ENCODE results near the gene SUN1.

SUN1 gene

DNA sequence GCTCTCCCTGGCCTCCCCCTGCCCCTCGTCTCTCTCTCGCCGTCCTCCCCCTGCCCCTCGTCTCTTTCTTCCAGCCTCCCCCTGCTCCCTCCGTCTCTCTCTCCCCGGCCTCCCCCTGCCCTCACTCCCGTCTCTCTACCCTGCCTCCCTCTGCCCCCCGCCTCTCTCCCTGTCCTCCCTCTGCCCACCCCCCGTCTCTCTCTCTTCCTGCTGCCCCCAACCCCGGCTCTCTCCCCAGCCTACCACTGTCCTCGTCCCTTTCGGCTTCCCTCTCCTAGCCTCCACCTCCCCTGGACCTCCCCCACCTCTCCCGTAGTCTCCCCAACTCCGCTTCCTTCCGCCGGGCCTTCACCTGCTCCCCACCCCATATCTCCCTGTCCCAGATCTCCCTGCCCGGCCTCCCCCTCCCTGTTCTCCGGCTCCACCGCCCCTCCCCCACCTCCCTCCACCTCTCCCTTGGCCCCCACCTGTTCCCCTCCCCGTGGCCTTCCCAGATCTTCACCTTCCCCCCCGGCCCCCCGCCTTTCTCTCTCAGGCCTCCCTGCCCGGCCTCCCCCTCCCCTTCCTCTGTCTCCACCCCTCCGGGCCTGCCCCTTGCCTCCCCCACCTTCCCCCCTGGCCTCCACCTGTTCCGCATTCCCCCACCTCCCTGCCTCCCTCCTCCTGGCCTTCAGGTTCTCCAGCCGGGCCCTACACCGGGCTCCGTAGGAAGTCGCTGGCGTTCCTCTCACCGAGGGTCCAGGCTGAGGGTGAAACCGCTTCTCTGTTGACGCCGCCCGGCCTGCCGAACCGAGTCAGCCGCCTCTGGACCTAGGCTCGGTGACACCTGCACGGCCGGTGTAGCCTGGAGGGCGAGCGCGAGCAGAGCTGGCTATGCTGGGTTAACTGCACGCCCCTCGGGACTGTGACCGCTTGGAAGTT lies 45.3 kb downstream of the SUN1 start:
- no peak for TF ChIP-seq TAF1 (IDR thresholded peaks at IDR 0.05; ENCODE audit: low read depth, low read length)
- no peak for TF ChIP-seq POLR2AphosphoS5 (IDR thresholded peaks at IDR 0.05; ENCODE audit: low read depth, low read length)
- no peak for TF ChIP-seq POU2F2 (IDR thresholded peaks at IDR 0.05; ENCODE audit: low read depth, low read length)
- no peak for FAIRE-seq
- no peak for DNase-seq (ENCODE audit: insufficient read length, low spot score)

DNA sequence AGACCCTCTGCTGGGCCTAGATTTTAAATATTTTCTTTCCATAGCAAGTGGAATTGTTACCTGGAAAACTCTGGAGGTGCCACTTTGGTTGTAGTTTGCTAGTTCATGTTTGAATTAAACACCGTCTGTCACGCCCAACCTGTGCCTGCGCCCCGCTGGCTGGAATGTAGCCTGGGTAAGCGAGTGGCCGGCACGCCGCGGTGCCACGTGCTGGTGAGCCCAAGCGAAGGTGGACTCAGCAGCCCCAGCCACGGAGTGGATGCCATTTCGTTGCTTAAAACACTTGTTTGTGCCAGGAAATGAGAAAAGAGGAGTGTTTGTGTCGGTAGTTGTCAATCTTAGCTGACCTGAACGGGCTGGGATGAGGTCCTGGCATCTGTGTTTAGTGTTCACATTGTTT lies 46.8 kb downstream of the SUN1 start:
- DNase-seq (ENCODE audit: insufficient read length, low spot score) (no peak), FAIRE-seq (no peak)
- TF ChIP-seq POU2F2 (IDR thresholded peaks at IDR 0.05; ENCODE audit: low read depth, low read length) (no peak), PAX5 (IDR thresholded peaks at IDR 0.05; ENCODE audit: insufficient read depth, low read length, severe bottlenecking) (no peak), POLR2AphosphoS5 (IDR thresholded peaks at IDR 0.05; ENCODE audit: low read depth, low read length) (no peak), SPI1 (IDR thresholded peaks at IDR 0.05; ENCODE audit: low read depth, low read length) (no peak), POLR2A (IDR thresholded peaks at IDR 0.05; ENCODE audit: low read depth, low read length) (no peak), TAF1 (IDR thresholded peaks at IDR 0.05; ENCODE audit: low read depth, low read length) (no peak)

DNA sequence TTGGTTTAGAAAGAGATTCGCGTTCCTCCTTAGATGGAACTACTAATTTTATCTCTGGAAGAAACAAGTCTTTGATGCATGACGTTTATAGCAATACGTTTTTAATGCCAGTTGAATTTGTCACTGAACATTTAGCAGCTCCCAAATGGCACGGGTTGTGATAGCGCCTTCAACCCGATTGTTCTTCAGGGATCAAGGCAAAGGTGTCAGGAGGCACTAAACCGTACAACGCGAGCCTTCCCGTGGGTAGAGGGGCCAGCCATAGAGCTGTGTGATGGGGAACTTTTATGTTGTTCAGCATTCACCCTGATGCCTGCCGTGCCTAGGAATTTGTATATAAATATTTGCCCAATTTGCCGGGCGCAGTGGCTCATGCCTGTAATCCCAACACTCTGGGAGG lies 47.4 kb downstream of the SUN1 start:
- no peak for DNase-seq (ENCODE audit: insufficient read length, low spot score)
- FAIRE-seq, result no peak
- TF ChIP-seq TAF1 (IDR thresholded peaks at IDR 0.05; ENCODE audit: low read depth, low read length) (no peak), POU2F2 (IDR thresholded peaks at IDR 0.05; ENCODE audit: low read depth, low read length) (no peak), POLR2A (IDR thresholded peaks at IDR 0.05; ENCODE audit: low read depth, low read length) (no peak), POLR2AphosphoS5 (IDR thresholded peaks at IDR 0.05; ENCODE audit: low read depth, low read length) (no peak), PAX5 (IDR thresholded peaks at IDR 0.05; ENCODE audit: insufficient read depth, low read length, severe bottlenecking) (no peak), SPI1 (IDR thresholded peaks at IDR 0.05; ENCODE audit: low read depth, low read length) (no peak)

DNA sequence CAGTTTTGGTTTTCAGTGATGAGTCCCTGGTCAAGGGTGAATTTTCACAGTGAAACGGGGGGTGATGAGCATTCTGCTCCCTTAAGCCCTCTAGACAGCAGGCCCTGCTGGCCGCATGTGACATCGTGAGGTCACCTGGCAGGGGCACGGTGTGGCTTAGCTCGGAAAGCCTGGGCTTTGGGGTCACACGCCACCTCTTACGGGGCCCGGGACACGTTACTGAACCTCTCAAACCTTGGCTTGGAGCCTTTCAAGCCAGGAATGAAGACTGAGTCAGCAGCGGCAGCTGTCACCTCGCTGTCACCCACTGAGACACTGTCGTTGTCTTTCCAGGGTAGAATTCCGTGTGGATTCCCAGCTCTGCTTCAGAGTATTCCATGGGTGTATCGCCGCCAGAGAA lies 48.2 kb downstream of the SUN1 start:
- TF ChIP-seq PAX5 (IDR thresholded peaks at IDR 0.05; ENCODE audit: insufficient read depth, low read length, severe bottlenecking), result no peak
- TF ChIP-seq POLR2A (IDR thresholded peaks at IDR 0.05; ENCODE audit: low read depth, low read length), result no peak
- no peak for TF ChIP-seq TAF1 (IDR thresholded peaks at IDR 0.05; ENCODE audit: low read depth, low read length)
- no peak for TF ChIP-seq POU2F2 (IDR thresholded peaks at IDR 0.05; ENCODE audit: low read depth, low read length)
- no peak for TF ChIP-seq SPI1 (IDR thresholded peaks at IDR 0.05; ENCODE audit: low read depth, low read length)
- TF ChIP-seq POLR2AphosphoS5 (IDR thresholded peaks at IDR 0.05; ENCODE audit: low read depth, low read length), result no peak
- no peak for DNase-seq (ENCODE audit: insufficient read length, low spot score)
- FAIRE-seq, result no peak

DNA sequence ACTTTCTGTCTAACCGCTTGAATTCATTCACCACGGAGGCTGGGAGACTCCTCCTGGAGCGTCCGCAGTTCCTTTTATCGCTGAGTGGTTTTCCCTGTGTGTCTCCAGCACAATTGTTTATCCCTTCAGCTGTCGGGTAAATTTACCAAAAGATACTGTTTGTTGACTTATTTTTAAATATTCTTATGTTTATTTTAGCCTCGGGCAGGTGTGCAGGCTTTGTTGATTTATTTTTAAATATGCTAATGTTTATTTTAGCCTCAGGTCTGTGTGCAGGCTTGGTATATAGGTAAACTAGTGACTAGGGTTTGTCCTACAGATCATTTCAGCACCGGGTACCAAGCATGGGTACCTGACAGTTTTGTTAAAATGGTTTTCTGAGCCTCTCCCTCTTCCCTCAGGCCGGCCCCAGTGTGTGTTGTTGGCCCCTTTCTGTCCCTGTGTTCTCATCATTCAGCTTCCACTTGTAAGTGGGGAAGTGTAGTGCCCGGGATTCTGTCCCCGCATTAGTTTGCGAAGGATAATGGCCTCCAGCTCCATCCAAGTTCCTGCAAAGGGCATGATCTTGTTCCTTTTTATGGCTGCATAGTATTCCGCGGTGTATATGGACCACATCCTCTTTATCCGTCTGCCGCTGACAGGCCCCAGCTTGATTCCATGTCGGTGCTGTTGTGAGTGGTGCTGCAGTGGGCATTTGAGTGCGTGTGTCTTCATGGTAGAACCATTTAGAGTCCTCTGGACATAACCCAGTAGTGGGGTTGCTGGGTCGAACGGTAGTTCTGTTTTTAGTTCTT lies 49.4 kb downstream of the SUN1 start:
- no peak for TF ChIP-seq POU2F2 (IDR thresholded peaks at IDR 0.05; ENCODE audit: low read depth, low read length)
- TF ChIP-seq TAF1 (IDR thresholded peaks at IDR 0.05; ENCODE audit: low read depth, low read length), result no peak
- no peak for TF ChIP-seq SPI1 (IDR thresholded peaks at IDR 0.05; ENCODE audit: low read depth, low read length)
- no peak for TF ChIP-seq POLR2A (IDR thresholded peaks at IDR 0.05; ENCODE audit: low read depth, low read length)
- TF ChIP-seq PAX5 (IDR thresholded peaks at IDR 0.05; ENCODE audit: insufficient read depth, low read length, severe bottlenecking), result no peak
- no peak for TF ChIP-seq POLR2AphosphoS5 (IDR thresholded peaks at IDR 0.05; ENCODE audit: low read depth, low read length)
- no peak for FAIRE-seq

DNA sequence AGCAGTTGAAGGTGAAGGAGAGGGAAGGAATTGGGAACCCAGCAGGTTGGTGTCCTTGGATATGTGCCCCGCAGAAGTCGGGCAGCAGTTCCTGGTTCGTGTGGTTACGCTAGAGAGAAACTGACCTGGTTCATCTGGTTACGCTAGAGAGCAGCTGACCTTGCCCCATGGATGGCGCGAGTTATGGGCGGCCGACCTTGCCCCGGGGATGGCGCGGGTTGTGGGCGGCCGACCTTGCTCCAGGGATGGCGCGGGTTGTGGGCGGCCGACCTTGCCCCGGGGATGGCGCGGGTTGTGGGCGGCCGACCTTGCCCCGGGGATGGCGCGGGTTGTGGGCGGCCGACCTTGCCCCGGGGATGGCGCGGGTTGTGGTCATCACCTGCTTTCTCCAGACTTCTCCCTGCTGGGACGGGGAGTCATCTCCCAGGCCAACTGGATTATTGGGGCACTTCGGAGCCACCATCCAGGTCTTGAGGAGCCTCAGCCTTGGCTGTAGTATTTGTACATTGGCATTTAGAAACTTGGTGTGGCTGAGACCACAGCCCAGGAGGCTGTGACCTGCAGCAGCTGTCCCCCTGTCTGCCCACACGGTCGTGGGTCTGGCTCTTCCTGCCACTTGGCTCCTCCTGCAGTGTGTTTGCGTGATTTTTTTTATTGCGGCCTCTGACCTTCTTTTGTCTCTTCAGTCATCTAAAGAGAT lies 50.2 kb downstream of the SUN1 start:
- FAIRE-seq (no peak), DNase-seq (ENCODE audit: insufficient read length, low spot score) (no peak)
- TF ChIP-seq TAF1 (IDR thresholded peaks at IDR 0.05; ENCODE audit: low read depth, low read length) (no peak), POLR2A (IDR thresholded peaks at IDR 0.05; ENCODE audit: low read depth, low read length) (no peak), SPI1 (IDR thresholded peaks at IDR 0.05; ENCODE audit: low read depth, low read length) (no peak), POLR2AphosphoS5 (IDR thresholded peaks at IDR 0.05; ENCODE audit: low read depth, low read length) (no peak)

More for the DNA sequence above, 49.4 kb downstream of the SUN1 start:
- no peak for DNase-seq (ENCODE audit: insufficient read length, low spot score)

DNA sequence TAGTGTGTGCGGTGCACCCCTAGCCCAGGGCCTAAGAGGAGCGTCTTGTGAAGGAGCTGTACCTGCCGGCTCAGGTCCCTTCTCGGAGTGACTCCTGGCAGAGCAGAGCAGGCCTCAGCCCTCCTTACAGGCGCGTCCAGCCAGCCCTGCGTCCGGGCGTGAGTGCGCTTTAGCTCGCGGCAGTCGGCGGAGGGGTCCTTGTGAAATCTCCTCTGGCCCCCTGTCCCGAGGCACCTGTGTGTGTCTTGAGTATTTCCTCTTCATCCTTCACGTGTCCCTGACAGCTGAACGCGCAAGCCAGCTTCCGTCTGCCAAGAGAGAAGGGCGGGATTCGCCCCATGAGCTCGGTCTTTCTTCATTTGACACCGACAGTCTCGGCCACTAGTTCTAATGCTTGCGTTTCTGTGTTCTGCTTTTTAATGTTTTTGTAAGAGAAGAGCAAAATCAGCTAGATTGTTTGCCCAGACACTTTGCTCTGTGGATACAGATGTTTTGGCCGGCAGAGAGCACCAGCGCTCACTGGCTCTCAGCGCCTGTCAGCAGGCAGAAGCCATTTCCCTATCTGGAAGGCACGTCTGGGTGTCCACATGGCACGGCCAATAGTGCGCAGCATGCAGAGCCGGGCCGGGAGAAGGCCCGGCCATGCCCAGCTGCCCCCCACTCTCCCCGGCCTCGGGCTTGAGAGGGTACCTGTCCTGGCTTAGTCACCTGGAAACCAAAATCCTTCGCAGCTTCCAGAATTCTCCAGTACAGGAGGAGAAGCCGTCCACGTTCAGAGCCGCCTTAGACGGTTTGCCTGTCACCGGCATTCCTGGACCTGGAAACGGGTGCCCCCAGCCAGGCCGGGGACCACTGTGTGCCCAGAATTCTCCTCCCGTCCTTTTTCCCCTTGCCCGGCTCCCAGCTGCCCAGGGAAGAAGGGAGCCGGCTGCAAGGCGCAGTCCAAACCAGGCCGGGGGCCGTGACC lies 51.1 kb downstream of the SUN1 start:
- DNase-seq (ENCODE audit: insufficient read length, low spot score) (no peak), FAIRE-seq (no peak)

DNA sequence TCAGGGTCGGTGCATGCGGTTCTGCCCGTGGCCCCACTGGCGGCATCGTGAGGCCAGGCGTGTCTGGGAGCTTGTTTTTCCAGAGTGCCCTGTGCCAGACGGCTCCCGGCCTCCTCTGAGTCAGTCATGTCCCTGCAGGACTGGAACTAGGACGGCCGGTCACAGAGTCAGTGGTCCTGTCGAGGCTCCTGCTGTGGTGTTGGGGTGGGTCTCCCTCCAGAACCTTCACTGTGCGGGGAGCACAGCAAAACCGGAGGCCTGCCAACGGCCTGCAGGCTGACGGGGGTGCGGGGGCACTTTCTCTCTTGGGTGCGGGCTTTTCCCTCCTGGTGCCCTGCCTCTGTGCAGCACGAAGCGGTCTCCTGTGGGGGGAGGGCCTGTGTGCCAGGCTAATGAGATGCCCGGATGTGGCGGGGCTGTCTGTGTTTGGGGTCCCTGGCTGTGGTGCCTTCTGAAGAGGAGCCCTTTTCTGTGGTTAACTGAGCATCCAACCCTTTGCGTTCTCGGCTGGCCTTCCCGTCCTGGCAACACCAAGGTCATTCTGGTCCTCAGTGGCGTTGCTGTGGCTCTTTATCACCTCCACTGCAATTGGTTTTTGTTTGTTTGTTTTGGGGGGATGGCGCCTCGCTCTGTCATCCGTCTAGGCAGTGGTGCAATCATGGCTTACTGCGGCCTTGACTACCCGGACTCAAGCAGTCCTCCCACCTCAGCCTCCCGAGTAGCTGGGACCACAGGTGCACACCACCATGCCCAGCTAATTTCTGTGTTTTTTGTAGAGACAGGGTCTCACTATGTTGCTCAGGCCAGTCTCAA lies 52.1 kb downstream of the SUN1 start:
- DNase-seq (ENCODE audit: insufficient read length, low spot score), result no peak
- TF ChIP-seq POLR2A (IDR thresholded peaks at IDR 0.05; ENCODE audit: low read depth, low read length) (no peak), POLR2AphosphoS5 (IDR thresholded peaks at IDR 0.05; ENCODE audit: low read depth, low read length) (no peak), TAF1 (IDR thresholded peaks at IDR 0.05; ENCODE audit: low read depth, low read length) (no peak), PAX5 (IDR thresholded peaks at IDR 0.05; ENCODE audit: insufficient read depth, low read length, severe bottlenecking) (no peak)
- FAIRE-seq, result no peak

More for the DNA sequence above, 51.1 kb downstream of the SUN1 start:
- TF ChIP-seq TAF1 (IDR thresholded peaks at IDR 0.05; ENCODE audit: low read depth, low read length), result no peak
- no peak for TF ChIP-seq POLR2A (IDR thresholded peaks at IDR 0.05; ENCODE audit: low read depth, low read length)
- TF ChIP-seq PAX5 (IDR thresholded peaks at IDR 0.05; ENCODE audit: insufficient read depth, low read length, severe bottlenecking), result no peak
- TF ChIP-seq POLR2AphosphoS5 (IDR thresholded peaks at IDR 0.05; ENCODE audit: low read depth, low read length), result no peak
- no peak for TF ChIP-seq SPI1 (IDR thresholded peaks at IDR 0.05; ENCODE audit: low read depth, low read length)
